ENCODE measurements around the gene TMEM108.

The TMEM108 gene

GRCh38 chr3:133367956-133368355 lies 329.8 kb downstream of the TMEM108 start:
- Mint-ChIP-seq H3K36me3 (ENCODE audit: low read depth) (no peaks in the 10 kb centered on the region), H3K4me3 (no peak overlapping the region), H3K27ac (no peak overlapping the region), H3K27me3 (ENCODE audit: low read depth) (peaks cover 9% of the 10 kb centered on the region), H3K9me3 (no peaks in the 10 kb centered on the region), H3K4me1 (ENCODE audit: low read depth) (no peaks in the 10 kb centered on the region)
- no peak for DNase-seq (ENCODE audit: low spot score)

DNA sequence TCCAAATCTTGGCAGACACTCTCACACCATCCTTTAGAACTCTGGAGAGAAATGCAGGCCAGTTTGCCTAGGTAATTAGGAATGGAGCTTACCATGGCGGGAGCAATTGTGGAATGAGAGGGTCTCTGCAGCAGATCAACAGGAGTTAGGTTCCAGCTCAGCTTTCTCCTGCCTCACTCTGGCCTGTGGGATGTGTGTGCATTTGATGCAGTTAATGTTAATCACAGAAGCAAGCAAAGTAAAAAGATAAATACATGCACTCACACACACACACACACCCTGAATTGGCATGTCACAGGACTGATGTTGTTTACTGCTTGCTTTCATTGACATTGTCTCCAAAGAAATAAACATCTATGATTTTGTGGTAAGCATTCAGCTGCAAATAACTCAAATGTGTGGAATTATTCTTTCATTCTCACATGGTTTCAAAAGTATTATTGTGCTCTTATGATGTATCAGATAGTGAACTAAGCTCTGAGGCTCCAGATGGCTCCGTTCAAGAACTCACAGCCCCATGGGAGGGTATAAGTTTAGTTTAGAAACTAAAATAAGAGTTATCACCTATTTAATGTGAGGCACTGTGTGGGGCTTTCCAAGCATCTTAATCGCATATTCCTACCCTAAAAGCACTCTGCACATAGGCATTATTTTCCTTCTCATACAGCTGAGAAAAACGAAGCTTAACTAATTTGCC lies 330.3 kb downstream of the TMEM108 start:
- no peak for DNase-seq (ENCODE audit: low spot score)
- Mint-ChIP-seq H3K4me3 (no peak overlapping the region), H3K4me1 (ENCODE audit: low read depth) (no peaks in the 10 kb centered on the region), H3K27ac (no peak overlapping the region), H3K36me3 (ENCODE audit: low read depth) (no peaks in the 10 kb centered on the region), H3K27me3 (ENCODE audit: low read depth) (peaks cover 9% of the 10 kb centered on the region), H3K9me3 (no peaks in the 10 kb centered on the region)

- peaks cover 9% of the 10 kb centered on the region for H3K27me3 Mint-ChIP-seq (ENCODE audit: low read depth)
- no peaks in the 10 kb centered on the region for H3K36me3 Mint-ChIP-seq (ENCODE audit: low read depth)
- no peak overlapping the region for H3K4me3 Mint-ChIP-seq
- H3K4me1 Mint-ChIP-seq (ENCODE audit: low read depth): no peaks in the 10 kb centered on the region
- no peak overlapping the region for H3K27ac Mint-ChIP-seq
- no peaks in the 10 kb centered on the region for H3K9me3 Mint-ChIP-seq
- no peak for DNase-seq (ENCODE audit: low spot score)
These were observed 330.9 kb downstream of the TMEM108 start for GRCh38 chr3:133369068-133369440.

- Mint-ChIP-seq H3K9me3 (no peaks in the 10 kb centered on the region), H3K27ac (no peak overlapping the region), H3K27me3 (ENCODE audit: low read depth) (peaks cover 9% of the 10 kb centered on the region), H3K36me3 (ENCODE audit: low read depth) (no peaks in the 10 kb centered on the region), H3K4me1 (ENCODE audit: low read depth) (no peaks in the 10 kb centered on the region), H3K4me3 (no peak overlapping the region)
- DNase-seq (ENCODE audit: low spot score): no peak
These were observed 333.0 kb downstream of the TMEM108 start for GRCh38 chr3:133371181-133371580.

DNA sequence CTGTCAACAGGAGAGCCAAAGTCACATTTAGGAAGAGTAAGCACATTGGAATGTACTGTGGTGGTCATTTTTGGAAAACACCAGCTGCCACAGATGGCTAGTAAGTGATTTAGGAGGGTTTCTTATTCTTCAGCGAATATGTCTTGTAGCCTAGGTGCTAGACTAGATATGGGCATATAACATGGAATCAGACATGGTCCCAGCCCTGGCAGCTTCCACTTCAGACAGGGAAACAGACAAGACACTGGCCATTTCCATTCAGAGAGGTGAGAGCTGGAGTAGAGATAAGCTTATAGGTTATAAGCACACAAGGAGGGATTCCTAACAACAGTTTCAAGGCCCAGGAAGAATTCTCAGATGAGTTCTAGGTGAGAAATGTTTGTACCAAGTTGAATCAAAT lies 333.5 kb downstream of the TMEM108 start:
- H3K9me3 Mint-ChIP-seq: no peaks in the 10 kb centered on the region
- DNase-seq (ENCODE audit: low spot score): no peak

GRCh38 chr3:133374708-133375402 lies 336.7 kb downstream of the TMEM108 start:
- H3K27ac Mint-ChIP-seq: no peak overlapping the region
- no peaks in the 10 kb centered on the region for H3K36me3 Mint-ChIP-seq (ENCODE audit: low read depth)
- H3K9me3 Mint-ChIP-seq: no peaks in the 10 kb centered on the region
- DNase-seq (ENCODE audit: low spot score): no peak
- peaks cover 6% of the 10 kb centered on the region for H3K27me3 Mint-ChIP-seq (ENCODE audit: low read depth)
- no peaks in the 10 kb centered on the region for H3K4me1 Mint-ChIP-seq (ENCODE audit: low read depth)
- H3K4me3 Mint-ChIP-seq: no peak overlapping the region

More for the DNA sequence above, 333.5 kb downstream of the TMEM108 start:
- Mint-ChIP-seq H3K4me3 (no peak overlapping the region), H3K27ac (no peak overlapping the region), H3K27me3 (ENCODE audit: low read depth) (peaks cover 9% of the 10 kb centered on the region), H3K36me3 (ENCODE audit: low read depth) (no peaks in the 10 kb centered on the region), H3K4me1 (ENCODE audit: low read depth) (no peaks in the 10 kb centered on the region)

GRCh38 chr3:133375403-133375745 lies 337.2 kb downstream of the TMEM108 start:
- H3K4me3 Mint-ChIP-seq: no peak overlapping the region
- H3K27ac Mint-ChIP-seq: no peak overlapping the region
- DNase-seq (ENCODE audit: low spot score): no peak
- no peaks in the 10 kb centered on the region for H3K36me3 Mint-ChIP-seq (ENCODE audit: low read depth)
- H3K9me3 Mint-ChIP-seq: no peaks in the 10 kb centered on the region
- H3K4me1 Mint-ChIP-seq (ENCODE audit: low read depth): no peaks in the 10 kb centered on the region
- H3K27me3 Mint-ChIP-seq (ENCODE audit: low read depth): peaks cover 2% of the 10 kb centered on the region

- no peaks in the 10 kb centered on the region for H3K4me1 Mint-ChIP-seq (ENCODE audit: low read depth)
- H3K27me3 Mint-ChIP-seq (ENCODE audit: low read depth): no peaks in the 10 kb centered on the region
- no peaks in the 10 kb centered on the region for H3K9me3 Mint-ChIP-seq
- H3K36me3 Mint-ChIP-seq (ENCODE audit: low read depth): no peaks in the 10 kb centered on the region
- no peak for DNase-seq (ENCODE audit: low spot score)
- no peak overlapping the region for H3K4me3 Mint-ChIP-seq
- H3K27ac Mint-ChIP-seq: no peak overlapping the region
These were observed 338.6 kb downstream of the TMEM108 start for GRCh38 chr3:133376810-133377209.

- no peaks in the 10 kb centered on the region for H3K9me3 Mint-ChIP-seq
- no peaks in the 10 kb centered on the region for H3K36me3 Mint-ChIP-seq (ENCODE audit: low read depth)
- no peaks in the 10 kb centered on the region for H3K4me1 Mint-ChIP-seq (ENCODE audit: low read depth)
- DNase-seq (ENCODE audit: low spot score): no peak
- no peak overlapping the region for H3K4me3 Mint-ChIP-seq
- H3K27me3 Mint-ChIP-seq (ENCODE audit: low read depth): no peaks in the 10 kb centered on the region
- H3K27ac Mint-ChIP-seq: no peak overlapping the region
These were observed 339.2 kb downstream of the TMEM108 start for GRCh38 chr3:133377396-133377795.

- H3K4me3 Mint-ChIP-seq: no peak overlapping the region
- no peak for DNase-seq (ENCODE audit: low spot score)
- H3K9me3 Mint-ChIP-seq: no peaks in the 10 kb centered on the region
- no peaks in the 10 kb centered on the region for H3K4me1 Mint-ChIP-seq (ENCODE audit: low read depth)
- no peaks in the 10 kb centered on the region for H3K27me3 Mint-ChIP-seq (ENCODE audit: low read depth)
- no peaks in the 10 kb centered on the region for H3K36me3 Mint-ChIP-seq (ENCODE audit: low read depth)
- H3K27ac Mint-ChIP-seq: no peak overlapping the region
These were observed 341.7 kb downstream of the TMEM108 start for GRCh38 chr3:133379926-133380325.

- Mint-ChIP-seq H3K36me3 (ENCODE audit: low read depth) (no peaks in the 10 kb centered on the region), H3K4me1 (ENCODE audit: low read depth) (no peaks in the 10 kb centered on the region), H3K27me3 (ENCODE audit: low read depth) (no peaks in the 10 kb centered on the region), H3K9me3 (no peaks in the 10 kb centered on the region), H3K4me3 (no peak overlapping the region), H3K27ac (no peak overlapping the region)
- DNase-seq (ENCODE audit: low spot score): no peak
These were observed 342.5 kb downstream of the TMEM108 start for GRCh38 chr3:133380481-133381225.

GRCh38 chr3:133381346-133382109 lies 343.3 kb downstream of the TMEM108 start:
- no peak overlapping the region for H3K4me3 Mint-ChIP-seq
- no peaks in the 10 kb centered on the region for H3K27me3 Mint-ChIP-seq (ENCODE audit: low read depth)
- no peak overlapping the region for H3K27ac Mint-ChIP-seq
- no peaks in the 10 kb centered on the region for H3K36me3 Mint-ChIP-seq (ENCODE audit: low read depth)
- H3K4me1 Mint-ChIP-seq (ENCODE audit: low read depth): no peaks in the 10 kb centered on the region
- no peak for DNase-seq (ENCODE audit: low spot score)
- H3K9me3 Mint-ChIP-seq: no peaks in the 10 kb centered on the region

GRCh38 chr3:133383175-133383574 lies 345.0 kb downstream of the TMEM108 start:
- Mint-ChIP-seq H3K9me3 (no peaks in the 10 kb centered on the region), H3K4me3 (no peak overlapping the region), H3K4me1 (ENCODE audit: low read depth) (no peaks in the 10 kb centered on the region), H3K27ac (no peak overlapping the region), H3K27me3 (ENCODE audit: low read depth) (no peaks in the 10 kb centered on the region), H3K36me3 (ENCODE audit: low read depth) (no peaks in the 10 kb centered on the region)
- no peak for DNase-seq (ENCODE audit: low spot score)

DNA sequence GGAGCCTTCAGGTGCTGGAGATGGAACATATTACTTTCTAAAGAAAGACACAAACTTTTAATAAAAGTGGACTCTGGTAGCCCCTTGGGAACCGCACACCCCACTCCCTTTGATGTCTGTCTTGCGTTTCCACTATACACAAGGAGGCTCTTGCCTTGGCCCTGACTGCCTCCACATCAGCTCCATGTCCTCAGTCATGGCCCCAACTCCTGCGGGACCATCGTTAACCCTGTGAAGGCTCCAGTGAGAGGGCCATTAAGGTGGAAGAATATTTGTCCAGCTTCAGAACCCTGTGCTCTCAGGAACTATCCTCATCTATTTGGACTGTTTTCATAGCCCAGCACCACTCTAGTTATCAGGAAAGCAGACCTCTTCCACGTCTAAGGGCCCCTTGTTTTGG lies 345.6 kb downstream of the TMEM108 start:
- no peak overlapping the region for H3K4me3 Mint-ChIP-seq
- H3K27ac Mint-ChIP-seq: no peak overlapping the region
- H3K4me1 Mint-ChIP-seq (ENCODE audit: low read depth): no peaks in the 10 kb centered on the region
- DNase-seq (ENCODE audit: low spot score): no peak
- H3K27me3 Mint-ChIP-seq (ENCODE audit: low read depth): no peaks in the 10 kb centered on the region
- H3K9me3 Mint-ChIP-seq: no peaks in the 10 kb centered on the region
- H3K36me3 Mint-ChIP-seq (ENCODE audit: low read depth): no peaks in the 10 kb centered on the region
